Transverse colon (tissue), 4 donors: ENCODE measurements around the gene ZBTB48.

Experiments
- CTCF ChIP-seq, 5 experiments: fragments of 200-600 bp in 3 of 5; fragments of 450-650 bp in 2 of 5; sonication (generic) in 3 of 5; IDR thresholded peaks; 1 replicate in 2 of 5; 2 replicates in 3 of 5; pipeline ENCODE4 v1.5.1; 2016 to 2017; ENCODE audit warnings: antibody characterized with exemption in 5 of 5, inconsistent platforms in 3 of 5, mild to moderate bottlenecking in 2 of 5, moderate library complexity in 1 of 5
- EP300 ChIP-seq: sonication (generic); formaldehyde crosslinking; IDR thresholded peaks from one replicate; pipeline ENCODE4 v1.6.1; 2017; ENCODE audit warnings: antibody characterized with exemption, low read depth
- POLR2A ChIP-seq: fragments of 450-650 bp; IDR thresholded peaks from one replicate; pipeline ENCODE4 v1.6.1; 2016; ENCODE audit warnings: antibody characterized with exemption, mild to moderate bottlenecking, moderate library complexity
- POLR2AphosphoS5 ChIP-seq, 3 donors: sonication (generic); formaldehyde crosslinking; IDR thresholded peaks; one replicate each; pipeline ENCODE4 v1.6.1; 2016; ENCODE audit warnings: antibody characterized with exemption in 3 of 3

- TF ChIP-seq CTCF (IDR thresholded peaks at IDR 0.05) (no peak), POLR2A (peak; percentile 65), POLR2AphosphoS5 (IDR thresholded peaks at IDR 0.05) (peak; percentile 35 to 81 (median 81)), EP300 (no peak)
Observed at GRCh38 chr1:6582370-6582769, 2.6 kb downstream of the ZBTB48 start.
